PC-9 (cell line): ENCODE results near the gene MRPL18. TPM values are rescaled to one million over a fixed set of nuclear protein-coding genes. Genes with fewer than 3 reads are reported as not detected.
"Not testable (repeated sequence)": the region's sequence is repeated elsewhere in the genome, so short reads cannot be mapped to it uniquely, and the experiment has no call there.

ENCODE experiments used
- BruUV-seq: library from RNA; stranded (reverse); fragments of 400-500 nt; replicated peaks from 2 replicates; lab custom pipeline; 2021; lab: Mats Ljungman, UMichigan
- CTCF ChIA-PET: fragments of 300-600 bp; sonication (Branson Sonifier 250); formaldehyde crosslinking; loops from one replicate; lab custom pipeline; 2022; ENCODE audit warnings: antibody characterized with exemption; lab: Charles Lee
- POLR2A ChIA-PET: fragments of 300-600 bp; sonication (Branson Sonifier 250); formaldehyde crosslinking; loops from one replicate; lab custom pipeline; 2022; ENCODE audit warnings: antibody characterized with exemption; ENCODE audit not compliant: unreplicated experiment; lab: Charles Lee
- DNase-seq, 2 experiments: peaks; one replicate each; pipeline versions ENCODE4 v3.0.0 to v3.0.0-alpha.2; 2015 to 2022; ENCODE audit warnings: mixed read lengths in 1 of 2
- H2AFZ ChIP-seq: fragments of 200-600 bp; sonication (generic); 2 replicates; pipeline ENCODE4 v1.8.1; 2017; ENCODE audit warnings: antibody characterized with exemption
- H3F3A ChIP-seq: fragments of 200-600 bp; sonication (generic); 2 replicates; pipeline ENCODE4 v1.8.1; 2017; ENCODE audit warnings: antibody characterized with exemption, mild to moderate bottlenecking, low read depth; ENCODE audit not compliant: insufficient read depth
- H3K27ac ChIP-seq: fragments of 200-600 bp; sonication (generic); 2 replicates; pipeline ENCODE4 v1.6.1; 2016; ENCODE audit warnings: mixed run types
- H3K27me3 ChIP-seq: fragments of 200-600 bp; sonication (generic); 2 replicates; pipeline ENCODE4 v1.6.1; 2016; ENCODE audit warnings: low read depth, mixed run types; ENCODE audit not compliant: insufficient read depth
- H3K36me3 ChIP-seq: fragments of 200-600 bp; sonication (generic); 2 replicates; pipeline ENCODE4 v1.6.1; 2016; ENCODE audit warnings: low read depth, mixed run types
- H3K4me1 ChIP-seq: fragments of 200-600 bp; sonication (generic); replicated peaks from 2 replicates; pipeline ENCODE4 v1.6.1; 2016; ENCODE audit warnings: mixed run types; ENCODE audit not compliant: insufficient read depth
- H3K4me2 ChIP-seq: fragments of 200-600 bp; sonication (generic); 2 replicates; pipeline ENCODE4 v1.6.1; 2017; ENCODE audit warnings: mixed run types
- H3K4me3 ChIP-seq: fragments of 200-600 bp; sonication (generic); 2 replicates; pipeline ENCODE4 v1.6.1; 2016; ENCODE audit warnings: mixed run types
- H3K79me2 ChIP-seq: fragments of 200-600 bp; sonication (generic); 2 replicates; pipeline ENCODE4 v1.6.1; 2017; ENCODE audit warnings: low read depth, mixed run types
- H3K9me2 ChIP-seq: fragments of 200-600 bp; sonication (generic); 2 replicates; pipeline ENCODE4 v1.8.1; 2017; ENCODE audit warnings: mild to moderate bottlenecking; ENCODE audit not compliant: insufficient read depth
- H3K9me3 ChIP-seq: fragments of 200-600 bp; sonication (generic); 2 replicates; pipeline ENCODE4 v1.8.1; 2016; ENCODE audit warnings: low read depth; ENCODE audit not compliant: insufficient read depth
- H4K20me1 ChIP-seq: fragments of 200-600 bp; sonication (generic); 2 replicates; pipeline ENCODE4 v1.8.1; 2017; ENCODE audit not compliant: insufficient read depth
- CTCF ChIP-seq: fragments of 200-600 bp; sonication (generic); conservative IDR thresholded peaks from 2 replicates; pipeline ENCODE4 v1.6.1; 2017; ENCODE audit warnings: mixed run types, antibody characterized with exemption, mild to moderate bottlenecking, moderate library complexity
- EZH2 ChIP-seq: fragments of 200-600 bp; sonication (generic); IDR thresholded peaks from 2 replicates; pipeline ENCODE4 v1.8.0; 2017; ENCODE audit warnings: antibody characterized with exemption, low read depth
- intact Hi-C: fragments of 100-400 bp; cut with micrococcal nuclease; formaldehyde crosslinking; loops from one replicate; pipeline ENCODE4 v1.10.0; 2022; ENCODE audit not compliant: unreplicated experiment
- total RNA-seq: library from RNA; stranded (reverse); gene quantifications from 2 replicates; pipeline ENCODE4 v1.2.3, GENCODE V29; 2021

Gene MRPL18
- total RNA-seq, 1 experiment from 2014 or later = 54.4 TPM

GRCh38 chr6:159746759-159747158 lies 43.5 kb upstream of the MRPL18 start:
- no peaks in the 10 kb centered on the region for H3K9me3 ChIP-seq
- ChIA-PET CTCF (no interaction called here), POLR2A (no interaction called here)
- no peak overlapping the region for H3K27ac ChIP-seq
- TF ChIP-seq CTCF (no peak), EZH2 (no peak)
- intact Hi-C loops = no loop called here
- no peaks in the 10 kb centered on the region for H3K9me2 ChIP-seq
- peaks cover 58% of the 10 kb centered on the region for H3K36me3 ChIP-seq
- H2AFZ ChIP-seq = no peak overlapping the region
- no peak overlapping the region for H3K4me2 ChIP-seq
- no peaks in the 10 kb centered on the region for H3K27me3 ChIP-seq
- no peak for DNase-seq
- no peaks in the 10 kb centered on the region for H3K4me1 ChIP-seq
- no TSS peak for BruUV-seq
- H3K79me2 ChIP-seq = peaks cover 12% of the 10 kb centered on the region; the same call in 1 of the 2 replicates
- peaks cover 5% of the 10 kb centered on the region for H4K20me1 ChIP-seq
- no peak overlapping the region for H3K4me3 ChIP-seq
- H3F3A ChIP-seq = peaks cover 14% of the 10 kb centered on the region; the same call in 1 of the 2 replicates

- H4K20me1 ChIP-seq, H3K27ac ChIP-seq, H3K4me3 ChIP-seq, H3K4me1 ChIP-seq, DNase-seq, BruUV-seq, H3K9me2 ChIP-seq, H3K9me3 ChIP-seq, intact Hi-C loops, H3K27me3 ChIP-seq, H2AFZ ChIP-seq, CTCF ChIA-PET, H3K4me2 ChIP-seq, POLR2A ChIA-PET: not testable (repeated sequence)
- Histone ChIP-seq H3K79me2 (peaks cover 10% of the 10 kb centered on the region; the same call in 1 of the 2 replicates), H3K36me3 (peaks cover 52% of the 10 kb centered on the region), H3F3A (peaks cover 14% of the 10 kb centered on the region; the same call in 1 of the 2 replicates)
Measured at GRCh38 chr6:159748127-159748526, 42.1 kb upstream of the MRPL18 start.

GRCh38 chr6:159751448-159751847 lies 38.8 kb upstream of the MRPL18 start:
- intact Hi-C loops = no loop called here
- H3K36me3 ChIP-seq = peaks cover 36% of the 10 kb centered on the region
- peaks cover 27% of the 10 kb centered on the region for H3F3A ChIP-seq
- H3K4me2 ChIP-seq = no peak overlapping the region
- no peak overlapping the region for H2AFZ ChIP-seq
- H3K4me1 ChIP-seq = no peaks in the 10 kb centered on the region
- BruUV-seq = no TSS peak
- no peak overlapping the region for H3K27ac ChIP-seq
- H3K79me2 ChIP-seq = no peaks in the 10 kb centered on the region
- POLR2A ChIA-PET = no interaction called here
- H3K9me2 ChIP-seq = no peaks in the 10 kb centered on the region
- no peak overlapping the region for H3K4me3 ChIP-seq
- no peak for DNase-seq
- no peaks in the 10 kb centered on the region for H3K9me3 ChIP-seq
- H3K27me3 ChIP-seq = no peaks in the 10 kb centered on the region
- H4K20me1 ChIP-seq = peaks cover 8% of the 10 kb centered on the region
- TF ChIP-seq CTCF (no peak), EZH2 (no peak)
- CTCF ChIA-PET = no interaction called here
